NCI-H2029 (cell line): Measurements from ENCODE around the gene DHX58.

ENCODE experiments used
- DNase-seq: peaks from one replicate; lab custom pipeline; 2025; lab: John Stamatoyannopoulos, UW

The DHX58 gene

GRCh38 chr17:42053731-42054500, 58.6 kb downstream of the DHX58 start:
- DNase-seq = no peak

- DNase-seq = no peak
Measured at GRCh38 chr17:42052346-42052877, 60.1 kb downstream of the DHX58 start.

GRCh38 chr17:42051645-42052044, 60.9 kb downstream of the DHX58 start:
- no peak for DNase-seq
